Measurements from ENCODE around the gene GPR84. TPM values are rescaled to one million over a fixed set of nuclear protein-coding genes. Genes with fewer than 3 reads are reported as not detected.

Gene GPR84
- total and polyA plus RNA-seq, 9 of the 15 experiments (the other 6 are each of a cell fraction or from before 2014, with no cell fraction given) = 0.07 to 0.18 (median 0.11) TPM; not detected in 5

- TF ChIP-seq HBP1 (CRISPR knock-in tag; IDR thresholded peaks at IDR 0.05) (peak; percentile 4; the same call in 1 of the 2 replicates), MTA1 (IDR thresholded peaks at IDR 0.05; ENCODE audit: borderline replicate concordance) (peak; percentile 78; the same call in 1 of the 2 replicates), PRMT5 (CRISPR knock-in tag; IDR thresholded peaks at IDR 0.05) (no peak), RUNX1 (IDR thresholded peaks at IDR 0.05; ENCODE audit: low read depth) (0 out of 2 replicates have a peak, but pooled peaks have one; percentile 43), PTRF (tag; IDR thresholded peaks at IDR 0.05) (no peak), PRDM10 (IDR thresholded peaks at IDR 0.05; ENCODE audit: partially characterized antibody) (peak; percentile 69), ZBTB17 (CRISPR knock-in tag; IDR thresholded peaks at IDR 0.05) (0 out of 2 replicates have a peak, but pooled peaks have one; percentile 50), IRF1 (CRISPR knock-in tag; IDR thresholded peaks at IDR 0.05; ENCODE audit: borderline replicate concordance) (no peak), FIP1L1 (IDR thresholded peaks at IDR 0.05; ENCODE audit: low read depth, low read length, poor library complexity, severe bottlenecking) (peak; percentile 85), ZMIZ1 (IDR thresholded peaks at IDR 0.05; ENCODE audit: low read depth in 2 of 2, low read length in 2 of 2) (peak in 1 of 2 experiments; percentile 24; a peak in 1 of 4 replicates), MAFK (IDR thresholded peaks at IDR 0.05; ENCODE audit: low read length) (peak; percentile 18; the same call in 1 of the 2 replicates), NFE2 (IDR thresholded peaks at IDR 0.05; ENCODE audit: low read depth) (no peak), ZFX (CRISPR knock-in tag; IDR thresholded peaks at IDR 0.05) (peak; percentile 63), BHLHE40 (IDR thresholded peaks at IDR 0.05; ENCODE audit: low read length) (peak; percentile 28; the same call in 1 of the 2 replicates), ZSCAN32 (CRISPR knock-in tag; IDR thresholded peaks at IDR 0.05) (no peak), POLR2G (IDR thresholded peaks at IDR 0.05; ENCODE audit: low read depth, low read length) (peak; percentile 43), ZNF324 (CRISPR knock-in tag; IDR thresholded peaks at IDR 0.05) (no peak), TEAD4 (IDR thresholded peaks at IDR 0.05; ENCODE audit: low read length) (peak; percentile 16; the same call in 1 of the 2 replicates), TEAD4 (CRISPR knock-in tag; IDR thresholded peaks at IDR 0.05; ENCODE audit: borderline replicate concordance) (no peak)
These were observed 6.0 kb upstream of the GPR84 start (continued) for GRCh38 chr12:54370171-54370730.

Measured in K562 (cell line).